BLaER1 treated with 17β-estradiol and CSF1 and Interleukin-3, amounts not matched to agents 10 nM and 100 nM (cell line): Measurements from ENCODE around the gene NOL12.
A peak's percentile ranks its signal among the peaks of the same experiment; 100 is the strongest.
"Not testable (repeated sequence)": the region's sequence is repeated elsewhere in the genome, so short reads cannot be mapped to it uniquely, and the experiment has no call there.

Experiments used
- H3K27ac ChIP-seq, 11 experiments: shearing (Covaris generic); formaldehyde crosslinking; 2 replicates each; pipeline ENCODE4 v1.8.1; 2022
- H3K27me3 ChIP-seq, 11 experiments: shearing (Covaris generic); formaldehyde crosslinking; 2 replicates each; pipeline ENCODE4 v1.8.1; 2022
- H3K36me3 ChIP-seq, 11 experiments: shearing (Covaris generic); formaldehyde crosslinking; 2 replicates each; pipeline ENCODE4 v1.8.1; 2022
- H3K4me1 ChIP-seq, 10 experiments: shearing (Covaris generic); formaldehyde crosslinking; 2 replicates each; pipeline ENCODE4 v1.8.1; 2022
- H3K4me2 ChIP-seq, 11 experiments: shearing (Covaris generic); formaldehyde crosslinking; 2 replicates each; pipeline ENCODE4 v1.8.1; 2022
- H3K4me3 ChIP-seq, 10 experiments: shearing (Covaris generic); formaldehyde crosslinking; 2 replicates each; pipeline ENCODE4 v1.8.1; 2022
- H3K9ac ChIP-seq, 11 experiments: shearing (Covaris generic); formaldehyde crosslinking; 2 replicates each; pipeline ENCODE4 v1.8.1; 2022
- H3K9me3 ChIP-seq, 11 experiments: shearing (Covaris generic); formaldehyde crosslinking; replicated peaks in 1 of 11; 2 replicates each; pipeline ENCODE4 v1.8.1; 2022
- H4K20me1 ChIP-seq, 11 experiments: shearing (Covaris generic); formaldehyde crosslinking; 2 replicates each; pipeline ENCODE4 v1.8.1; 2022
- Cebpa-rat ChIP-seq, 11 experiments: shearing (Covaris generic); IDR thresholded peaks; 2 replicates each; pipeline ENCODE4 v1.8.1; 2022

NOL12 gene

GRCh38 chr22:37709445-37709765, 23.3 kb downstream of the NOL12 start:
- H3K4me3 ChIP-seq: no peak overlapping the region
- H3K9me3 ChIP-seq: no peaks in the 10 kb centered on the region
- H3K36me3 ChIP-seq: peaks cover 0 to 56% (median 23%) of the 10 kb centered on the region in 11 experiments; a peak in 14 of 22 replicates
- H3K4me1 ChIP-seq: peaks cover 16 to 46% (median 37%) of the 10 kb centered on the region in 10 experiments
- H3K4me2 ChIP-seq: peak overlapping the region in 4 of 11 experiments; percentile 8 to 71 (median 66); a peak in 6 of 22 replicates
- H3K27me3 ChIP-seq: no peaks in the 10 kb centered on the region
- H4K20me1 ChIP-seq: no peaks in the 10 kb centered on the region; a peak in 1 of 22 replicates
- TF ChIP-seq Cebpa-rat (IDR thresholded peaks at IDR 0.05): no peak
- H3K9ac ChIP-seq: peak overlapping the region in 7 of 11 experiments; percentile 26 to 63 (median 48); a peak in 7 of 22 replicates
- H3K27ac ChIP-seq: peak overlapping the region in 8 of 11 experiments; percentile 9 to 65 (median 55); a peak in 12 of 22 replicates

- H3K4me2 ChIP-seq: peak overlapping the region in 2 of 11 experiments; percentile 12 to 27; a peak in 2 of 22 replicates
- no peak for TF ChIP-seq Cebpa-rat (IDR thresholded peaks at IDR 0.05)
Measured at GRCh38 chr22:37710675-37711074, 24.5 kb downstream of the NOL12 start.

GRCh38 chr22:37711490-37711889, 25.3 kb downstream of the NOL12 start:
- Histone ChIP-seq H3K4me3 (no peak overlapping the region), H3K4me2 (no peak overlapping the region), H3K9me3 (no peaks in the 10 kb centered on the region), H3K9ac (no peak overlapping the region), H3K4me1 (peaks cover 37 to 63% (median 52%) of the 10 kb centered on the region in 10 experiments), H4K20me1 (no peaks in the 10 kb centered on the region; a peak in 1 of 22 replicates), H3K27ac (no peak overlapping the region), H3K27me3 (no peaks in the 10 kb centered on the region), H3K36me3 (peaks cover 0 to 36% (median 17%) of the 10 kb centered on the region in 11 experiments; a peak in 13 of 22 replicates)
- TF ChIP-seq Cebpa-rat (IDR thresholded peaks at IDR 0.05): no peak

More at GRCh38 chr22:37710675-37711074, 24.5 kb downstream of the NOL12 start:
- Histone ChIP-seq H3K27ac (peak overlapping the region in 1 of 11 experiments; percentile 19; a peak in 1 of 22 replicates), H3K4me1 (peaks cover 29 to 55% (median 44%) of the 10 kb centered on the region in 10 experiments), H3K27me3 (no peaks in the 10 kb centered on the region), H4K20me1 (no peaks in the 10 kb centered on the region; a peak in 1 of 22 replicates), H3K36me3 (peaks cover 0 to 44% (median 23%) of the 10 kb centered on the region in 11 experiments; a peak in 14 of 22 replicates), H3K9ac (peak overlapping the region in 1 of 11 experiments; percentile 29; a peak in 1 of 22 replicates), H3K4me3 (no peak overlapping the region), H3K9me3 (no peaks in the 10 kb centered on the region)

GRCh38 chr22:37713761-37714160, 27.6 kb downstream of the NOL12 start:
- Histone ChIP-seq H3K4me2 (peak overlapping the region; percentile 41 to 94 (median 82); a peak in 21 of 22 replicates), H3K9ac (peak overlapping the region; percentile 1 to 73 (median 54); a peak in 18 of 22 replicates), H4K20me1 (no peaks in the 10 kb centered on the region; a peak in 1 of 22 replicates), H3K4me3 (no peak overlapping the region), H3K36me3 (peaks cover 0 to 35% (median 21%) of the 10 kb centered on the region in 11 experiments; a peak in 14 of 22 replicates), H3K9me3 (peaks cover 0 to 10% (median 9%) of the 10 kb centered on the region in 11 experiments; a peak in 14 of 22 replicates), H3K27ac (peak overlapping the region in 9 of 11 experiments; percentile 26 to 98 (median 64); a peak in 17 of 22 replicates), H3K4me1 (peaks cover 37 to 70% (median 63%) of the 10 kb centered on the region in 10 experiments), H3K27me3 (no peaks in the 10 kb centered on the region)
- TF ChIP-seq Cebpa-rat (IDR thresholded peaks at IDR 0.05): no peak

DNA sequence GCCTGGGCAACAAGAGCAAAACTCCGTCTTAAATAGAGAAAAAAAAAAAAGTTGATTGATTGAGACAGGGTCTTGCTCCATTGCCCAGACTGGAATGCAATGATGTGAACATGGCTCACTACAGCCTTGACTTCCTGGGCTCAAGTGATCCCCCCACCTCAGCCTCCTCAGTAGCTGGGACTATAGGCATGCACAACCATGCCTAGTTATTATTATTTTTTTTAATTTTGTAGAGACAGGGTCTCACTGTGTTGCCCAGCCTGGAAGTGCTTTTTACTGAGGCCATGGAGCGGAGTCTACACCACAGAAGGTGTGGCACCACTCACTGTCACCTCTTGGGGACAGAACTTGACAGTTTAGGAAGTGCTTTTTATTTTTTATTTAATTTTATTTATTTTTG, 28.5 kb downstream of the NOL12 start:
- Histone ChIP-seq H3K36me3 (peaks cover 0 to 29% (median 18%) of the 10 kb centered on the region in 11 experiments; a peak in 15 of 22 replicates), H3K9ac (no peak overlapping the region), H3K4me2 (peak overlapping the region in 9 of 11 experiments; percentile 69 to 94 (median 87); a peak in 16 of 22 replicates), H3K9me3 (peaks cover 0 to 10% (median 9%) of the 10 kb centered on the region in 11 experiments; a peak in 14 of 22 replicates), H3K27me3 (no peaks in the 10 kb centered on the region), H4K20me1 (no peaks in the 10 kb centered on the region; a peak in 1 of 22 replicates), H3K4me1 (peaks cover 29 to 72% (median 66%) of the 10 kb centered on the region in 10 experiments), H3K4me3 (no peak overlapping the region), H3K27ac (peak overlapping the region in 4 of 11 experiments; percentile 92 to 98 (median 94); a peak in 7 of 22 replicates)
- TF ChIP-seq Cebpa-rat (IDR thresholded peaks at IDR 0.05): no peak

GRCh38 chr22:37715760-37716159, 29.6 kb downstream of the NOL12 start:
- peak overlapping the region; percentile 46 to 94 (median 82) for H3K4me2 ChIP-seq
- H3K36me3 ChIP-seq: peaks cover 0 to 20% (median 9%) of the 10 kb centered on the region in 11 experiments; a peak in 13 of 22 replicates
- H3K9me3 ChIP-seq: peaks cover 0 to 10% (median 9%) of the 10 kb centered on the region in 11 experiments; a peak in 14 of 22 replicates
- H3K9ac ChIP-seq: peak overlapping the region in 9 of 11 experiments; percentile 58 to 82 (median 76); a peak in 15 of 22 replicates
- H3K4me1 ChIP-seq: peaks cover 29 to 63% (median 60%) of the 10 kb centered on the region in 10 experiments
- no peaks in the 10 kb centered on the region for H4K20me1 ChIP-seq
- H3K27ac ChIP-seq: peak overlapping the region in 9 of 11 experiments; percentile 75 to 98 (median 88); a peak in 18 of 22 replicates
- H3K4me3 ChIP-seq: no peak overlapping the region; a peak in 1 of 20 replicates
- no peaks in the 10 kb centered on the region for H3K27me3 ChIP-seq
- no peak for TF ChIP-seq Cebpa-rat (IDR thresholded peaks at IDR 0.05)

DNA sequence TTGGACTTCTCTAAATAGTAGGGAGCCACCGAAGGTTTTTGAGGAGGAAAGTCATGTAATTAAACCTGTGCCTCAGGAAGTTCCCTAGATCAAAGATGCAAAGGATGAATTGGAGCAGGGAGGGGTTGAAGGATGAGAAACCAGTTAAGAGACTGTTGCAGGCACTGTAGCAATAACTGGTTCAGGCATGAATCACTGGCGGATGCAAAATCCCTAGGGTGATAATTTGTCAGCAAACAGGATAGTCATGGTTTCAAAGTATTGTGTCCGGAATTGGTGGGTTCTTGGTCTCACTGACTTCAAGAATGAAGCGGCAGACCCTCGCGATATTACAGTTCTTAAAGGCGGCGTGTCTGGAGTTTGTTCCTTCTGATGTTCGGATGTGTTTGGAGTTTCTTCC, 30.6 kb downstream of the NOL12 start:
- H3K9me3 ChIP-seq: peaks cover 0 to 10% (median 9%) of the 10 kb centered on the region in 11 experiments; a peak in 14 of 22 replicates
- peaks cover 29 to 63% (median 58%) of the 10 kb centered on the region in 10 experiments for H3K4me1 ChIP-seq
- H3K27ac ChIP-seq: peak overlapping the region in 10 of 11 experiments; percentile 33 to 98 (median 88); a peak in 19 of 22 replicates
- peak overlapping the region; percentile 46 to 94 (median 82) for H3K4me2 ChIP-seq
- peak overlapping the region; percentile 8 to 82 (median 75); a peak in 19 of 22 replicates for H3K9ac ChIP-seq
- peak overlapping the region in 8 of 10 experiments; percentile 10 to 61 (median 48); a peak in 15 of 20 replicates for H3K4me3 ChIP-seq
- peak in 9 of 11 experiments; percentile 66 to 99 (median 90); a peak in 16 of 22 replicates for TF ChIP-seq Cebpa-rat (IDR thresholded peaks at IDR 0.05)
- no peaks in the 10 kb centered on the region for H4K20me1 ChIP-seq
- peaks cover 0 to 26% (median 7%) of the 10 kb centered on the region in 11 experiments; a peak in 13 of 22 replicates for H3K36me3 ChIP-seq
- no peaks in the 10 kb centered on the region for H3K27me3 ChIP-seq

DNA sequence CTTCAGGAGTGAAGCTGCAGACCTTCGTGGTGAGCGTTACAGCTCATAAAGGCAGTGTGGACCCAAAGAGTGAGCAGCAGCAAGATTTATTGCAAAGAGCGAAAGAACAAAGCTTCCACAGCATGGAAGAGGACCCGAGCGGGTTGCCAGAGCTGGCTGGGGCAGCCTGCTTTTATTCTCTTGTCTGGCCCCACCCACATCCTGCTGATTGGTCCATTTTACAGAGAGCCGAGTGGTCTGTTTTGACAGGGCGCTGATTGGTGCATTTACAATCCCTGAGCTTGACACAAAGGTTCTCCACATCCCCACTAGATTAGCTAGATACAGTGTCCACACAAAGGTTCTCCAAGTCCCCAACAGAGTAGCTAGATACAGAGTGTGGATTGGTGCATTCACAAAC, 31.1 kb downstream of the NOL12 start:
- H3K4me3 ChIP-seq: peak overlapping the region in 8 of 10 experiments; percentile 10 to 61 (median 48); a peak in 15 of 20 replicates

GRCh38 chr22:37717746-37718305, 31.7 kb downstream of the NOL12 start:
- Histone ChIP-seq H3K4me2 (peak overlapping the region in 9 of 11 experiments; percentile 71 to 94 (median 82); a peak in 16 of 22 replicates), H3K27ac (peak overlapping the region in 8 of 11 experiments; percentile 87 to 98 (median 90); a peak in 16 of 22 replicates), H3K36me3 (peaks cover 2 to 29% (median 13%) of the 10 kb centered on the region in 11 experiments; a peak in 16 of 22 replicates), H3K9ac (peak overlapping the region in 5 of 11 experiments; percentile 70 to 82 (median 81); a peak in 7 of 22 replicates), H3K9me3 (peaks cover 0 to 12% (median 9%) of the 10 kb centered on the region in 11 experiments; a peak in 15 of 22 replicates), H3K4me1 (peaks cover 29 to 62% (median 57%) of the 10 kb centered on the region in 10 experiments), H3K4me3 (peak overlapping the region in 4 of 10 experiments; percentile 22 to 48 (median 48); a peak in 3 of 20 replicates)
- not testable (repeated sequence) for H4K20me1 ChIP-seq, H3K27me3 ChIP-seq

More for the DNA sequence above, 31.1 kb downstream of the NOL12 start:
- peaks cover 0 to 26% (median 10%) of the 10 kb centered on the region in 11 experiments; a peak in 13 of 22 replicates for H3K36me3 ChIP-seq
- H3K27ac ChIP-seq: peak overlapping the region in 10 of 11 experiments; percentile 33 to 98 (median 88); a peak in 19 of 22 replicates
- peak overlapping the region; percentile 46 to 94 (median 82) for H3K4me2 ChIP-seq
- not testable (repeated sequence) for H3K27me3 ChIP-seq, H4K20me1 ChIP-seq, H3K9me3 ChIP-seq
- peaks cover 29 to 63% (median 58%) of the 10 kb centered on the region in 10 experiments for H3K4me1 ChIP-seq
- H3K9ac ChIP-seq: peak overlapping the region; percentile 8 to 82 (median 75); a peak in 19 of 22 replicates
